Colonic mucosa (tissue), 4 donors: ENCODE measurements around the gene MARVELD2. TPM values are rescaled to one million over a fixed set of nuclear protein-coding genes. Genes with fewer than 3 reads are reported as not detected.
A peak's percentile ranks its signal among the peaks of the same experiment; 100 is the strongest.
"Not testable (repeated sequence)": the region's sequence is repeated elsewhere in the genome, so short reads cannot be mapped to it uniquely, and the experiment has no call there.

Experiments used
- DNase-seq: peaks from one replicate; pipeline ENCODE4 v3.0.0-alpha.2; 2020
- H3K27ac ChIP-seq: fragments of 200-600 bp; one replicate; pipeline ENCODE4 v1.8.0; 2021
- H3K27me3 ChIP-seq: fragments of 200-600 bp; one replicate; pipeline ENCODE4 v1.8.0; 2021
- H3K36me3 ChIP-seq: fragments of 200-600 bp; one replicate; pipeline ENCODE4 v1.8.0; 2021
- H3K4me1 ChIP-seq: fragments of 200-600 bp; one replicate; pipeline ENCODE4 v1.8.0; 2021; ENCODE audit warnings: mild to moderate bottlenecking
- H3K4me3 ChIP-seq: fragments of 200-600 bp; one replicate; pipeline ENCODE4 v1.8.0; 2021
- H3K9ac ChIP-seq, 2 donors: one replicate each; pipeline ENCODE4 v1.7.0; 2013; ENCODE audit warnings: control low read depth in 2 of 2, low read depth in 2 of 2, low read length in 2 of 2
- H3K9me3 ChIP-seq: fragments of 200-600 bp; one replicate; pipeline ENCODE4 v1.8.0; 2021
- CTCF ChIP-seq: fragments of 200-600 bp; IDR thresholded peaks from one replicate; pipeline ENCODE4 v1.8.0; 2022; ENCODE audit warnings: antibody characterized with exemption, mild to moderate bottlenecking
- intact Hi-C: fragments of 100-400 bp; cut with DNase I; formaldehyde crosslinking; loops from one replicate; pipeline ENCODE4 v1.14.1; 2022
- total RNA-seq, 2 donors: library from RNA; stranded (reverse); fragmentation: NEBNext Ultra II Directional in 1 of 2; extraction: Animal tissue kit (Norgen Biotek cat#: 25700) in 1 of 2; gene quantifications; one replicate each; pipeline ENCODE4 v1.2.1, GENCODE V29; 2021
- donor health status: healthy.
- donor health status: DM: no; HTN: no; CAD: no.
- donor health status: DM: no; HTN: no; CAD: no.

MARVELD2 gene
- total RNA-seq, 2 donors from 2014 or later = 51.0 to 51.2 TPM

DNA sequence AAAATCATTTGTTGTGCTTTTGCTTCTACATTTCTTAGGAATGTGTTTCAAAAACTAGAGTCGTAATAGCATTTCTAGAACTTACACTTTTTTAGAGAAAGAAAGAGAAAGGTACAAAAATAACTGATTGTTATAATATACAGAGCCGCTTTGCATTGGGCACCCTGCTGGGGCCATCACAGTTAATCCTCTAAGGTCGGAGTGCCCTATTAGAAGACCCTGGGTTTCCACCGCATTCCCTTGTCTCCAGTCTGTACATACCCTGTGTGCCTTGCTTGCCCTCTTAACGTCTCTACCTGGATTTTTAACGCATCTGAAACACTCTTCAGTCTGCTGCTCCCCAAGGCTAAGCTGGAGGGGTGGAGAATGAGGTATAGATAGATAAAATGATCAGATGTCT lies 1.3 kb downstream of the MARVELD2 start:
- H3K4me1 ChIP-seq = no peaks in the 10 kb centered on the region
- H3K9me3 ChIP-seq = no peaks in the 10 kb centered on the region
- H3K36me3 ChIP-seq = no peaks in the 10 kb centered on the region
- TF ChIP-seq CTCF = no peak
- peak overlapping the region; percentile 70 for H3K4me3 ChIP-seq
- peak overlapping the region in 1 of 2 donors; percentile 93 for H3K9ac ChIP-seq
- DNase-seq = no peak
- H3K27me3 ChIP-seq = no peaks in the 10 kb centered on the region
- intact Hi-C loops = loop anchor here (10.0 kb wide), 1 partner anchor 79 kb away; the partner anchor contains the start of gene OCLN
- no peak overlapping the region for H3K27ac ChIP-seq

DNA sequence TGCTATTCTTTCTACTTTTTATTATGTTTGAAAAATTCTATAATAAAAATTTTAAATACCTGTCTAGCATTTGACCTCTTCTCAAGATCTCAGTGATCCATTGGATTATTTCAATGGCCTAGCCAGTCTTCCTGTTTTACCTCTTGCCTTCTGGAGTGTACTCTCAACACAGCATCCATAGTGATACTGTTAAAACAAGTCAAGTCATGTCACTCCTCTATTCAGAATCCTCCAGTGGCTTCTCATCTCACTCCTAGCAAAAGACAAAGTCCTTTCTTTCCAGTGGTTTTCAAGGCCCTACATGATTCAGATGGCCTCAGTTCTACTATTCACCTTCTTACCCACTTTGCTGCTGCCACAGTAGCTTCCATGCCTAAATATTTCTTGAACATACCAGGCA lies 1.8 kb downstream of the MARVELD2 start:
- DNase-seq = no peak
- no peaks in the 10 kb centered on the region for H3K9me3 ChIP-seq
- no peak overlapping the region for H3K27ac ChIP-seq
- no peak for TF ChIP-seq CTCF
- no peaks in the 10 kb centered on the region for H3K4me1 ChIP-seq
- H3K9ac ChIP-seq = peak overlapping the region in 1 of 2 donors; percentile 19
- intact Hi-C loops = loop anchor here (10.0 kb wide), 1 partner anchor 78 kb away; the partner anchor contains the start of gene OCLN
- H3K27me3 ChIP-seq = no peaks in the 10 kb centered on the region
- no peaks in the 10 kb centered on the region for H3K36me3 ChIP-seq
- peak overlapping the region; percentile 70 for H3K4me3 ChIP-seq

GRCh38 chr5:69418554-69418953 lies 3.6 kb downstream of the MARVELD2 start:
- Histone ChIP-seq H3K9me3 (no peaks in the 10 kb centered on the region), H3K9ac (no peak overlapping the region), H3K4me3 (no peak overlapping the region), H3K4me1 (no peaks in the 10 kb centered on the region), H3K27ac (no peak overlapping the region), H3K27me3 (no peaks in the 10 kb centered on the region), H3K36me3 (no peaks in the 10 kb centered on the region)
- TF ChIP-seq CTCF = no peak
- DNase-seq = no peak
- intact Hi-C loops = loop anchor here (10.0 kb wide), 1 partner anchor 76 kb away; the partner anchor contains the start of gene OCLN

DNA sequence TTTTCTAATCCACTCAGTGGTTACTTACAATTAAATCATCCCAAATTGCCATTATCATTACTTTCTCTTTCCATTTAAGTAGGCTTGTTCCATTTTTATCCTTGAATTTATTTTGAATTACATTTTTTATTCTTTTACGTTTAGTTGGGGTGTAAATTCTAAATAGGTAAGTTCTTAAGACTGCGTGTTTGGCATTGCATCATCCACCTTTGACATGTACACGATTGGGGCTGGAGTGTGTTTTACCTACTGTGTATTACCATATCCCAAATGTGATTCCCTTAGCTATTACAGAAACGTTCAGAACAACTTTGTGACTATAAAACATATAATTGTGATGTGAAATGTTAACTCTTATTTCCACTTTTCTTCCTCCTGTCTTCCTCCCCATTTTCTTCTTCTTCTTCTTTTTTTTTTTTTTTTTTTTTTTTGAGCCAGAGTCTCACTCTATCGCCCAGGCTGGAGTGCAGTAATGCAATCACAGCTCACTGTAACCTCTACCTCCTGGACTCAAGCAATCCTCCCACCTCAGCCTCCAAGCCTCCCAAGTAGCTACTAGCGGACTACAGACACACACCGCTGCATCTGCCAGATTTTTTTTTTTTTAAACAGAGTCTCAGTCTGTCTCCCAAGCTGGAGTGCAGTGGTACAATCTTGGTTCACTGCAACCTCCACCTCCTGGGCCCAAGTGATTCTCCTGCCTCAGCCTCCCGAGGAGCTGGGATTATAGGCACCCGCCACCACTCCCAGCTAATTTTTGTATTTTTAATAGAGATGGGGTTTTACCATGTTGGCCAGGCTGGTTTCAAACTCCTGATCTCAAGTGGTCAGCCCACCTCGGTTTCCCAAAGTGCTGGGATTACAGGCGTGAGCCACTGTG lies 16.7 kb downstream of the MARVELD2 start:
- Histone ChIP-seq H3K9me3 (no peaks in the 10 kb centered on the region), H3K36me3 (no peaks in the 10 kb centered on the region), H3K4me1 (no peaks in the 10 kb centered on the region), H3K4me3 (no peak overlapping the region), H3K27ac (no peak overlapping the region), H3K27me3 (no peaks in the 10 kb centered on the region), H3K9ac (no peak overlapping the region)
- no peak for TF ChIP-seq CTCF
- no peak for DNase-seq
- intact Hi-C loops = no loop called here

DNA sequence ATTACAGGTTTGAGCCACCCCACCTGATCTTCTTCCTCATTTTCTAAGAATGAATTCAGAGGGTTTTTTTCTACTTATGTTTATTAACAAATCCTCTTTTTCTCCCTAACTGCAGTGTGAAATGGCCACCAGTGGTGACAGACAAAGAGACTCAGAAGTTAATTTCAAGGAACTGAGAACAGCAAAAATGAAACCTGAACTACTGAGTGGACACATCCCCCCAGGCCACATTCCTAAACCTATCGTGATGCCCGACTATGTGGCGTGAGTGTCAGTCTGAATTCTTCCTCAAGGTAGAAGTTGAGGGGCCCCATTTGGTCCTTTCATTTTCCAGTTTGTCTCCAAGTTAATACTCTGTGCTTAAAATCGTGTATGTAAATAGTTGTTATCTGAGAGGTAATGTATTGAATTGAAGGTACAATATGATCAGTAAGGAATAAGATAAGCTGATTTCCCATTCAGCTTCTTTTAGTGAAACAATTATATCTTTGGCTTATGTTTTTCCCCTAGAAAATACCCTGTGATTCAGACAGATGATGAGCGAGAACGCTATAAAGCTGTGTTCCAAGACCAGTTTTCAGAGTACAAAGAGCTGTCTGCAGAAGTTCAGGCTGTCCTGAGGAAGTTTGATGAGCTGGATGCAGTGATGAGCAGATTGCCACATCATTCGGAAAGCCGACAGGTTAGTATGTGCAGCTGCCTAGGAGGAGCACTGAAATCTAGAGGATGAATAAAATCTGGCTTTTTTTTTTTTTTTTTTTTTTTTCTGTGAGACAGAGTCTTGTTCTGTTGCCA lies 17.7 kb downstream of the MARVELD2 start:
- Histone ChIP-seq H3K27me3 (no peaks in the 10 kb centered on the region), H3K27ac (no peak overlapping the region), H3K9ac (no peak overlapping the region), H3K36me3 (no peaks in the 10 kb centered on the region), H3K9me3 (no peaks in the 10 kb centered on the region), H3K4me1 (no peaks in the 10 kb centered on the region), H3K4me3 (no peak overlapping the region)
- intact Hi-C loops = no loop called here
- DNase-seq = no peak
- no peak for TF ChIP-seq CTCF

- H3K4me1 ChIP-seq, intact Hi-C loops, H3K9ac ChIP-seq, H3K4me3 ChIP-seq, H3K36me3 ChIP-seq, DNase-seq, H3K9me3 ChIP-seq, H3K27me3 ChIP-seq, H3K27ac ChIP-seq: not testable (repeated sequence)
Measured at GRCh38 chr5:69435276-69435884, 20.5 kb downstream of the MARVELD2 start.
